HG03045 (cell line): ENCODE measurements around the gene SALL3.
"Not testable (repeated sequence)": the region's sequence is repeated elsewhere in the genome, so short reads cannot be mapped to it uniquely, and the experiment has no call there.

Experiments
- ATAC-seq: cut with Tn5 transposase; IDR thresholded peaks from one replicate; pipeline ENCODE4 v1.9.1; 2021; ENCODE audit warnings: mild to moderate bottlenecking, moderate library complexity; ENCODE audit not compliant: unreplicated experiment

Gene SALL3

DNA sequence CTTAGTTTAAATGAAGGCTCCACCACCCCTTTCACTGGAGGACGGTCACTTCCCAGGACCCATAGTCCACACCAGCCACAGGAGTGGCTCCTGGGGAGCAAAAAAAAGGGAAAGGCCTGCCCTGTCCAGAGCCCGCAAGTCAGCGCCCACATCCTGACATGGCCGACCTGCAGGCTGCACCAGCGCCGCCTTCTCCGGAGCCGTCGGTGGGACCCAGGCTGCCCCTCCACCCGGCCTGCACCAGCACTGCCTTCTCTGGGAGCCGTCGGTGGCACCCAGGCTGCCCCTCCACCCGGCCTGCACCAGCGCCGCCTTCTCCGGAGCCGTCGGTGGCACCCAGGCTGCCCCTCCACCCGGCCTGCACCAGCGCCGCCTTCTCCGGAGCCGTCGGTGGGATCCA is 14.9 kb upstream of the SALL3 start:
- ATAC-seq = not testable (repeated sequence)

DNA sequence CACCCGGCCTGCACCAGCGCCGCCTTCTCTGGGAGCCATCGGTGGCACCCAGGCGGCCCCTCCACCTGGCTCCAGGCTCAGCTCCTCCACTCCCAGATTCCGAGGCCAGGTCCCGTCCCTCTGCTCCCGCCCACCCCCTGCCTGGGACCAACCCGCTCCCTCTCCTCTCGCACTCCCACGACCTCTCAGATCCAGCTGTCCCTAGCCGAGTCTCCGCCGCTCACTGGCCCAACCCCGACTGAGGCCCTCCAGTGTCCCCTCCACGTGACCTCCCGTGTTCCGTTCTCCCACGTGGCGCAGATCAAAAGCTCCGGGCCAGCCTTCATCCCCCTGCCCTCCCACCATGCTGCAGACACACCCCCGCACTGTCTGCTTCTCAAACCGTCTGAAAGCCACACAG is 14.4 kb upstream of the SALL3 start:
- ATAC-seq = no peak

DNA sequence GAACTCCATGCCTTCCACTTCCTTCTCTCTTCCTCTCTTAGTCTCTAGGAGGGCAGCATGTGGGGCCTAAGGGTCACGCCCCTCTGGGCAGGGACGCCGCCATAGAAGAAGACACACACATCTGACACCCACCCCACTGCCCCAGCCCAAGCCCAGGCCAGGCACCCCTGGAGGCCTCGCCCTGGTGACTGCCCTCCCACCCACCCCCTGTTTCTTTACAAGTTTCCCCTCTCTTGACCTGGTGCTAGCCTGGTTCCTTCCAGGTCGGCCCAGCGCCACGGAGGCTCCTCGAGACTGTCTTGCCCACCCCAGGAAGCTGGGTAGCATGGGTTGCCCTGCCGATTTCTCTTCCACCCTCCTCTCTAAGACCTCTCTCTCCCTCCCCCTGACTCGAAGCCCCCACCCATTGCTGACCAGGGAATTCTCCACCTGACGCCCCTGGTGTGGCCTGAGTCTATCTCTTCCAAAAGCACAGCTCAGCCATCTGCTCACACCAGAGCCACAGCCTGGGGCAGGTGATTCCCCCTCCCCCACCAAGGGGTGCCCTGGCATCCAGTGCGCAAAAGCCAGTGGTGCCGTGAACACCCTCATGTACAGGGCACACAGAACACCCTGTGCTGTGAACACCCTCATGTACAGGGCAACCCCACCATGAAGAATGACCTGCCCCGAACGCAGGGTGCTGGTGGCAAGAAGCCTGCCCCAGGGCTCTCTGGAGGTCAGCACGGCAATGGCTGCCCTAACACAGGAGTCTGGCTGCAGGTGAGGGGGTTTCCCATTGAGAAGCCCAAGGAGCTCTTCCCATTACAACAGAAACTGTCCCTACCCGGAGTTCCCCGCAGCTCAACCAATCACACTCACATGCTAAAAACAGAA is 13.5 kb upstream of the SALL3 start:
- ATAC-seq = no peak

DNA sequence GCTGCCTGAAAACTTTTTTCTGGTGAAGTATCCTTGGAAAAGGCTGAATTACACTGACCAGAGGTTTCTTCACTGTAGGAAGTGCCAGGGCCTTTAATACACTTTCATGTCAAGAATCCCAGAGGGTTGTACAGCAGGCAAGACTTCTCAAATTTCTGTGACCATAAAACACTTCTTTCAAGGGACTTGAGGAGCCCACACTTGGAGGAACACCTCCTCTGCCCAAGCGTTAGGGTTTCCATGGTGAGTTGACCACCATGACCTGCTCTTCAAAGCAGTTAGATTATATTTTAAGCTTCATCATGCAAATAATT is 12.9 kb upstream of the SALL3 start:
- ATAC-seq = no peak

DNA sequence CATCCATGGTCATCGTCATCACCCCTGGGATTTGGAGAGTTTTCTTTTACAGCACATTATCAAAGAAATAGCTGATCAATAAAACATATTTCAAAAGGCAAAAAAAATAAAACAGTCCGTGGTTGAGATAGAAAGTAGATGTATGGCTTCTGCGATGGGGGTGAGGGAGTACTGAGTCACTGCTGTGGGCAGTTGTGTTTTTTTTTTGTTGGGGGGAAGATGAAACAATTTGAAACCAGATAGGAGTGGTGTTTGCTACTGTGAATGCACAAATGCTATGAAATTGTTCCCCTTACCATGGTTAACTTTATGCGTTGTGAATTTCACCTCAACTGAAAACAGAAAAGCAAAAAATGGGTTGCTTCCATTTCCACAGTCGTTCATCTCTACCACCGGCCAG is 11.9 kb upstream of the SALL3 start:
- no peak for ATAC-seq

DNA sequence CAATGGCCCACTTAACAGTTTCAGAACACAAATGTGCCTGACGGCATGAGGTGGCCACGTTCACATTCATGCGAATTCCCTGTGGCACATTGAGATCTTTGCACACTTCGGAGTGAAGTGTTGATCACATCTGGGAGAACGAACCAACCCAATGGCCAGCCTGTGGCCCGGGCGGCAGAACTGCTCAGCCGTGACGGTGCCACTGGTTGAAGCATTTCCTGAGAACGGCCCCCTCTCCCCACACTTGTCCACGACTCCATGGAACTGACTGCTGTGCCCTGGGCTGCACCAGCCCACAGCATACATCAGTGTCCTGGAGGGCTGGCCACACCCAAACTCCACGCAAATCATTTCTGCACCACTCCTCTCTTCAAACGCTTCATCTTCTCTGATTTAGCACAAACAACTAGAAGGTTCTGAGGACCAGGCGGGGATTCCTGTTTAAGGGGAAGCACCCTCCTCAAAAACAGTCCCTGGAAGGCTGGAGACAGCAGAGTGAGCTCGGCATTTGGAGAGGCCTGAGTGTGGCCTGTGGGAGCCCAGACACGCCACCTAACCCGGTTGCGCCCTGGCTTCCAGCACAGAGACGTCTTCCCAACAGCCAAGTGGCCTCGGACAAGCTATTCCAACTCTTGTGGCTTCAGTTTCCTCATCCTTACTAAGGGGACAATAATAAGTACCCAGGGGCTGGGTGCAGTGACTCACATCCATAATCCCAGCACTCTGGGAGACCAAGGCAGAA is 9.9 kb upstream of the SALL3 start:
- no peak for ATAC-seq

DNA sequence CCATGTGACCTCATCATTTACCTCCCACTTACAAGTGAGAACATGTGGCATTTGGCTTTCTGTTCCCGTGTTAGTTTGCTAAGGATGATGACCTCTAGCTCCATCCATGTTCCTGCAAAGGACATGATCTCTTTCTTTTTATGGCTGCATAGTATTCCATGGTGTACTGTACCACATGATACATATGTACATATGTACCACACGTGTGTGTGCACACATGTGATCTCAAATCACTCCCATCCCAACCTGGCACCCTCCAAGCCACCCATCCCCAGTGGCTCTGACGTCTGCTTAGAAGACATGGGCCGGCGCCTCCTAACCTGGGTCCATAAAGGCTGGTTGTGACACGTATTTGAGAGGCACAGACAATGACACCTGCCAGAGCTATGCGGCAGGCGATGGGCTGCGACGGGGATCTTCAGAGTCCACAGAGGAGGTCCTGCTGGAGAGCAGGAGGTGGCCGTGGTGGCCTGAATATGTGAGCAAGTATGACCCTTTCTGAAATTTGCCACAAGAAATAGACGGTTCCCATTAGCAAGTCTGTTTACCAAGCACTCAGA is 8.8 kb upstream of the SALL3 start:
- ATAC-seq = no peak

DNA sequence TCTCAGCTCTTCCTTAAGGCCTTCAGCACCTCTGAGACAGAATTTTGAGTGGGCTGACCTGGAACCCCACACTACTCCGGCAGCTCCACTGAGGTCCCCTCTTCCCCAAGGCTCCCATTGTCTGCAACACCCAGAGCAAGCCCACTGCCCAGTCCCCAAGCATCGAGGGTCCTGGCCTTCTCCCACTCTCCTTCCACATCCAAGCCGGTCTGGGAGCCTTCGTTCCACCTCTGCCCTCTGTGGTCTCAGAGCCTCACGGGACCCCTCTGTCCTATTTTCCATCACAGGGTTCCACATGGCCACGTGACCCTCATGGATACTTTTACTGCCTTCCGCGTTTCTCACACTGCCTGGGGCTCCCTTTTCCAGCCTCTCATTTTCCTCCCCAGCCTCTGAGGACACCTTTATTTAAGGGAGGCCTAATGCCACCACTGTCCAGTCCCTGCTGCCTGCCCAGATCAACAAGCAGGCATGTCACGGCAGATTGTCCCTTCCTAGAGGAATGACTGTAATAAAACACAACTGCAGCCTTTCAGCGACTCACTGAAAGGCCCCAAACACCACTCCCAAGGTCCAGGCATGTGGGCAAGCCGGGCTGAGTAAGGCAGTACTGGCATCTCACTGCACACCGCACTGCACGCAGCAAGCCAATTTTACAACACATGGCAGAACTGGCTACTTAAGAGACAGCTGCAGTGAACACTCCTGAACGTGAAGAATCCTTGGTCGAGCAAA is 7.9 kb upstream of the SALL3 start:
- no peak for ATAC-seq

DNA sequence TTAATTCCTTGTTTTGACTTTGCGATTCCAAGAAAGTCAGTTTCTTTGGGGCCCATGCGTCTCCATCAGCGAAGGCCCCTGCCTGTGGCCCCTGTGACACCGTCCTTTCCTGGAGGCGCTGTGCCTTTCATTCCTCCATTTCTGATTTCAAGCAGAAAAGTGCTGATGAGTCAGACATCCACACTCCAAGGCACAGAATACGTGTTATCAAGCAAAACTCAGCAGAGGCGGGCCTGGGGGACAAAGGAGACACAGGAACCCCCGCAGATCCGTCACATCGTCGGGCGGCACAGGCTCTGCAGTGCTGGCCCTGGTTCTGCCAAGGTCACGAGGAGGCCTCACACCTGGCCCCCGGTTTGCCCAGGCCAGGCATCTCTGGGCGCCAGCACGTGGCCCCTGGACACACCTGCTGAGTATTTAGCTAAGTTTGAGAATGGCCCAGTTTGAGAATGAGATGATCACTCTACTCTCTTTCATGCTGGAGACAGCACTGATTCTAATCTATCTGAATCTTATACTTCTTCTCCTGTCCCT is 7.2 kb upstream of the SALL3 start:
- no peak for ATAC-seq

DNA sequence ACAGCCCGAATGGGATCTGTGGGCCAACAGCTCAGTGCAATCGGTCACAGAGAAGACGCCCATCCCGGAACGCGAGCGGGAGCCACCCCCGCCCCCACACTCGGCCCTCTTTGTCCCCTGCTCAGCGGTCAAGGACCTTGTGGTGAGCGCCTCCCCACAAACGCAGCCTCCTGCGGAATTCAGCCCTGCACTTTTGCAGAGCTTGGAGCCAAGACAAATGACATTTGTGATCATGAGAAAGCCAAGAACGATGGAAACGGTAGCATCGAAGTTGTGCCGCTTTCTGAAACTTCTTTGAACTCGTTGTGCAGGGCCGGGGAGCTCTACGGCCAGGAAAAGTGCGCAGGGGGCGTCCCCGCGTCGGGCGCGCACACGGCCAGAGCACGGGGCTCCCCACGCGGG is 6.7 kb upstream of the SALL3 start:
- no peak for ATAC-seq

DNA sequence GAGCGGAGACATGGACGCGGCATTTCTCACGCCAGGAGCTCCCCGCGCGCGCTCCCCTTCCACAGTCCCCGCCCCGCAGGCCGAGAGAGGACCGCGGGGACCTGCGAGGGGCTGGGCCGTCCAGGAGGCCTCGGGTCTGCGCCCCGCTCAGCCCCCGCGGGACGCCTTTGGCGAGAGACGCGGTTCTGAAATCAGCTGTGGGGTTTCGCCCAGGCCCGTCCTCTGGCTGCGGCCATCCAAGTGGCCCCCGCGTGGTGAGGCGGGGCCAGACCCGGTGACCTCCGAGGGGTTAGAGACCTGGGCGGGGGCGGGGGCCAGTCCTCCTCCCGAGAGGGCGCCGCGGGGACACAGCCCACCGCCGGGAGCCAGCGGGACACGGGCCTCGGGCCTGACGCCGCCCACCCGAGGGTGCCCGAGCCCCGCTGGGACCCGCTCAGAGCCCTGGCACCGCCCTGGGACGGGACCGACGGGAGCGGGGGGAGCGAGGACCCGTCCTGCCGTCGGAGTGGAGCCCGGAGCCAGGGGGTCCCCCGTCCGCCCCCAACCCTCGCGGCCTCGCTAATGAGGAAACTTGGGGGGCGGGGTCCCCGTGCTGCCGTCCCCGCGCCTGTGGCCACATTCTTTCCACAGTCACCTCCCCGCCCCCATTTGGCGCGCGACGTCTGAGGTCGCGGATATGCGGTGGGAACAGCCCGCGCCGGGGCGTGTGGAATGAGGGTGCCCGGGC is 6.1 kb upstream of the SALL3 start:
- no peak for ATAC-seq

DNA sequence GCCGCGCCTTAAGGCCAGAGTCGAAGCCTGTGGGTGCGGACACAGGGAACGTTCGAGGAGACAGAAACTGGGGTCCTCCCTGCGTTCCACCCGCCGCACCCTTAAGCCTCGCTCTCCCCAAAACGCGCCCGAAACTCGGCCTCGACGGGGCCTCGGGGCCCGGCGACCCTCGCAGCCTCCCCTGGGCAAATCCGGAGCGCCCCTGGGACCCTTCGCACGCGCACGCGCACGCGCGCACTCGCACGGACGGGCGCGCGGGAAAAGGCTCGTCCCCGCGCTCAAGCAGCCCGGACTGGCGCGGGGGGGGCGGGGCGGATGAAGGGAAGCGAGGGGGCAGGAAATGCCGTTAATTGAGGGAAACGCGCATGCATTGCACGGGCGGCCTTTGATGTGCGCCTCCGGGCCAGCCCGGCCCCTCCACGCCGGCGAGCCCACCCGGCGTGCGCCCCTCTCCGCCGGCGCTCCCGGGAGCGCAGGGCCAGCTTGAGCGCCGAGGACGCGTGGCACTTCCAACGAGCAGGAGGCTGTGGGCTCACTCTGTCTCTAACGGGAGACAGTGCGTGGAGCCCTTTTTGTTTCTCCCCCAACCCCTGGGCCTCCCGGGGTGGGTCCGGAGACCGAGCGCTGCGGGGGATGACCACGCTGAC is 5.4 kb upstream of the SALL3 start:
- ATAC-seq = no peak

DNA sequence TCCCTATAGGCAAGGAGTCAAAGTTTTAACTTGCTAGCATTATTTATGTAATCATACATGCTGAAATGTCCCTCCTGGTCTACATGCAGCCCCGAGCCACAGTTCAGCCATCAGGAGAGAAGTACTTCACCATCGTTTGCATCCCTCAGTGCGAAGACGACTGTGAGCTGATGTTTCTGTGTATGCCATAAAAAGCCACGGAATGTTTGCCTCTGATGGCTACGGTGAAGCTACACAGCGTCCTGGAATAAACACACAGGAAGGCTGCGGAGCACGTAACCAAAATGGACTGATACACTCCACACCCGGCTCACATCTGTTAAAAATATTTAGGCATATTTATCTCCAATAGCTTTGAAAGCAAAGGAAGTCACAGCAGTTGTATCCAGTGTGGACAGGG is 4.3 kb upstream of the SALL3 start:
- no peak for ATAC-seq

DNA sequence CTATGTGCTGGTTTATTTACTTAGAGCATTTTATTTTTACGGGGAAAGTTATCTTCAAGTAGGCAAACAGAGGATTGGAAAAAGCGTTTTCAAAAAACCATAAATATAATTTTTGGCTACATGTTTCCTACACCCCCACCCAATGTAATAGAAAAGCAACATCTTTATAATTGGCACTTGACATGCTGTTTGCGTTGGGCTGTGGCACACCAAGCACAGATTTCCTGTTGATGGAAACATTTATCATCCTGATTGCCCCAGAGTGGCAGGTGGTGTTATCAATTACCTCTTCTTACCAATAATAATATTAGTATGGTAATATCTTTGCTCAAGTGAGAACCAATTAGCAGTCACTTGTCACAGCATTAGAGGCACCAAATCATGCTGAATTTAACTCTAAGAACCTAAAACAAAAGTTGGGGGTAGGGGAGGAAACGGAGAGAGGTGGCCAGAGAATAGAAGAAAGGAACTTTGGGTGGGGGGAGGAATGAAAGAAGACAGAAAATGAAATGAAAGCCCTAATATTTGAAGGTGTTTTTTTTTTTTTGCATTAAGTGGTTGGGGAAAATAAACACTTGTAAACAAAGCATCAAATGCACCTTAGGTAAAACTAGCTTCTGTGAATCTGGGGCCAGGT is 3.8 kb upstream of the SALL3 start:
- no peak for ATAC-seq

DNA sequence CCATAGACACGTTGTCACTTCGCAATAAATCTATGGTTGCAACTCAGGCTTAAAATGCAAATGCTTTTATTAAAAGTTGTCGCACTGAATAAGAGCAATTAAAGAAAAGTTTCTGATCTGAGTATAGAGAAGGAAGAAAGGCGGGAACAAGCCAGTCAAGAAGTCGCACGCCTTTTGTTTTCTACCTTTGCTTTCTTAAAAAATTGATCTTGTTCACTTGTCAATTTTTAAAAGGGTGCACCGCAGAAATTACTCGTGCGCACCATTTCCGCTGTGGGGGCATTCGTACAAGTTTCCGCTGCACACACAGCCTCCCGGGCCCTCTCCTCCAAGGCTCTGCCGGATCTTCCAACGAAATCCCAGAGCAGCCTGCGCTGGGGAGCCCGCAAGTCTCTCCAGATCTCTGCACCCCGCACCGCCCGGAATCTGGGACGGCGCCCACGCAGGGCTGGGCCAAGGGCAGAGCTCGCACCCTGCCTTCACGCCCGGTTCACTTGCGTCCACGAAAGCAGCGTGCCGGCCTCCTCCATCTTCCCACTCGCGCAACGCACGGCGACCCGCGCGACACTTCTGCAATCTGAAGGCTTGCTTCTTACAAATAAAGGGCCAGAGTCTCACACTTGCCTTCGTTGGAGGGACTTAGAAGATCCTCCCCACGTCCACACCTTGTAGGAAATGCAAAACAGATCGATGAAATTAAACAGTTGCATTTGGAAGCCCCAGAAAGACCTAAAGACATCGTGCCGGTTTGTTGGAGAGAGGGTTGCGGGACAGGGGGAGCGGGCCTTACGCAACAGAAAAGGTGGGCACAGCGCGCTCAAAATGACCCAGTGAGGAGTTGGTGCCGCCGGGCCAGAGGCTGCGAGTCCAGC is 2.6 kb upstream of the SALL3 start:
- ATAC-seq = no peak

DNA sequence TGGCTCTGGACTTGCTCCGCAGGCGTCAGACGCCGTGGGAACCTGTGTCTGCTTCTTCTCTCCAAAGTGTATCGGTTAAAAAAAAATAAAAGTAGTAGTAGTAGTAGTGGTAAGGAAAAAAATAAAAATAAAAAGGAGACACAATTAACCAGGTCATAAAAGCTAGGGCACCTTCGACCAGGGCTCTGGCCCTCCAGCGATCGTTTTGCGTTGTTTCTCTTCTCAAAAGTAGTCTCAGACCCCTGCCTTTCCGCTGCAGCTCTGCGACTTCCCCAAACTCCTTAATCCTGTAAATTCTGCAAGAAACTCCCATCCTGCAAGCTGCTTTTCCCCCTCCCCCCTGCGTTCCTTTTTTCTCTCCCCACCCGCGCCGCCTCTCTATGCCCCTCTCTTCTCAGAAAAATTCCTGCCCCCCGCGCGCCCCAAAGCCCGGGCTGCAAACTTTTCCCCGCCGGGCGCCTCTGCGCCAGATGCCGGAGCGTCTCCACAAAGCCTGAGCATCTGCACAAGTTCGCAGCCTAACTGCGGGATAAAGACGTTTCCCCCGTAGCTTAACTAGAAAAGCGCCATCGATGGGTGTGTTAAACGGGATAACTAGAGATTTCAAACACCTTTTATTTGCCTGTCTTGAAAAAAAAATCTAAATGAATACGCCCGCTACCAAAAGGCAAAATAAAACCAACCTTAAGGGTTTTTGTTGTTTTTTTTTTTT is 1.8 kb upstream of the SALL3 start:
- ATAC-seq = no peak

DNA sequence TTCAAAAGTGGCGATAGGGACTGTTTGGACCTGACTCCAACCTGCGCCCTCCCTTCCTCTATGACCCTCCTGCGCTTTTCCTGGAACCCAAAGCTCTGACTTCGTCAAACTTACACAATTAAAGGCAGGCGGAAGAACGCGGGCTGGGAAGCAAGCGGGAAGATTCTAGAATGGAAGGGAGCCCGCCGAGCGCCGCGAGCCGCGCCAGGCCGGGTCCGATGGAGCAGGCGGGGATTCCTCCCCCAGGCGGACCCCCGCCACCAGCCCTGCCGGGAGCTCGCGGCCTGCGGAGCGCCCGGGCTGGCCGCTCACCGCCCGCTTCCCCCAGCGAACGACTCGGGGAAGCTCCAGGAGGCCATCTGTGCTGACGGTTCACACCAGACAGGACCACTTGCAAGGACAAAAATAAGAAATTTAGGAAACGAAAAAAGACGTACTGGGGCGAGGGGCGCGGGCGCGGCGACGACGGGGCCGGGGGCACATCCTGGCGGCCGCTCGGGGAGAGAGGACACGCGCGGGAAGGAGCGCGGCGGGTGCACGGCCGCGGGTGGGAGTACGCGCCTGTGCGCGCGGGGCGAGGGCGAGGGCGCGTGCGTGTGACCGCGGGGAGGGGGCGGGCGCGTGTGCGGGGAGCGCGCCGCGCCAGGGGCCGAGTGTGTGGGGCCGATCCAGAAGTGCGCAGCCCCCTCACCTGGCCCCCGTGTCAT is 1.1 kb upstream of the SALL3 start:
- no peak for ATAC-seq
